Measurements from ENCODE around the gene SMARCAL1. TPM values are rescaled to one million over a fixed set of nuclear protein-coding genes. Genes with fewer than 3 reads are reported as not detected.

Gene SMARCAL1
- total RNA-seq, 1 donor from 2014 or later, result 35.2 TPM

GRCh38 chr2:216424274-216424673 is 12.0 kb downstream of the SMARCAL1 start:
- H3K79me2 ChIP-seq (ENCODE audit: insufficient read depth, low read length), result no peaks in the 10 kb centered on the region
- Mint-ChIP-seq H3K36me3 (ENCODE audit: low read depth, unreplicated experiment) (peaks cover 40% of the 10 kb centered on the region), H3K27me3 (ENCODE audit: low read depth, unreplicated experiment) (no peaks in the 10 kb centered on the region), H3K9me3 (ENCODE audit: unreplicated experiment) (peaks cover 2% of the 10 kb centered on the region), H3K4me3 (ENCODE audit: unreplicated experiment) (no peak overlapping the region), H3K4me1 (ENCODE audit: low read depth, unreplicated experiment) (peaks cover 18% of the 10 kb centered on the region), H3K27ac (ENCODE audit: unreplicated experiment) (no peak overlapping the region)
- H3K27me3 ChIP-seq (ENCODE audit: insufficient read depth, low read length), result no peaks in the 10 kb centered on the region
- FAIRE-seq, result no peak
- no peak overlapping the region for H3K4me2 ChIP-seq (ENCODE audit: low read length)
- H3K9ac ChIP-seq (ENCODE audit: low read length), result no peak overlapping the region
- H3K36me3 ChIP-seq (ENCODE audit: insufficient read depth, low read length), result peaks cover 20% of the 10 kb centered on the region
- TF ChIP-seq CTCF (IDR thresholded peaks at IDR 0.05; ENCODE audit: insufficient read depth, low read depth, low read length), result no peak
- TF ChIP-seq EZH2 (IDR thresholded peaks at IDR 0.05; ENCODE audit: insufficient read depth, low read length), result no peak
- H2AFZ ChIP-seq (ENCODE audit: low read depth, low read length), result no peak overlapping the region
- DNase-seq (ENCODE audit: low read depth), result no peak
- no peaks in the 10 kb centered on the region for H4K20me1 ChIP-seq (ENCODE audit: insufficient read depth, low read length)
- H3K27ac ChIP-seq (ENCODE audit: low read depth, low read length), result no peak overlapping the region
- peaks cover 9% of the 10 kb centered on the region for H3K9me3 ChIP-seq (ENCODE audit: insufficient read depth, low read depth, low read length)
- peaks cover 16% of the 10 kb centered on the region for H3K4me1 ChIP-seq (ENCODE audit: insufficient read depth, low read length)
- H3K4me3 ChIP-seq (ENCODE audit: insufficient read depth, low read depth, low read length), result no peak overlapping the region

- Mint-ChIP-seq H3K9me3 (ENCODE audit: unreplicated experiment) (peaks cover 2% of the 10 kb centered on the region), H3K4me1 (ENCODE audit: low read depth, unreplicated experiment) (peaks cover 18% of the 10 kb centered on the region), H3K36me3 (ENCODE audit: low read depth, unreplicated experiment) (peaks cover 42% of the 10 kb centered on the region), H3K4me3 (ENCODE audit: unreplicated experiment) (no peak overlapping the region), H3K27ac (ENCODE audit: unreplicated experiment) (no peak overlapping the region), H3K27me3 (ENCODE audit: low read depth, unreplicated experiment) (no peaks in the 10 kb centered on the region)
- no peaks in the 10 kb centered on the region for H4K20me1 ChIP-seq (ENCODE audit: insufficient read depth, low read length)
- H3K4me2 ChIP-seq (ENCODE audit: low read length), result no peak overlapping the region
- H3K27ac ChIP-seq (ENCODE audit: low read depth, low read length), result no peak overlapping the region
- no peak overlapping the region for H2AFZ ChIP-seq (ENCODE audit: low read depth, low read length)
- no peaks in the 10 kb centered on the region for H3K79me2 ChIP-seq (ENCODE audit: insufficient read depth, low read length)
- no peak overlapping the region for H3K4me3 ChIP-seq (ENCODE audit: insufficient read depth, low read depth, low read length)
- no peaks in the 10 kb centered on the region for H3K27me3 ChIP-seq (ENCODE audit: insufficient read depth, low read length)
- TF ChIP-seq EZH2 (IDR thresholded peaks at IDR 0.05; ENCODE audit: insufficient read depth, low read length) (no peak), CTCF (IDR thresholded peaks at IDR 0.05; ENCODE audit: insufficient read depth, low read depth, low read length) (no peak)
- FAIRE-seq, result no peak
- H3K9me3 ChIP-seq (ENCODE audit: insufficient read depth, low read depth, low read length), result peaks cover 9% of the 10 kb centered on the region
- no peak overlapping the region for H3K9ac ChIP-seq (ENCODE audit: low read length)
- peaks cover 27% of the 10 kb centered on the region for H3K36me3 ChIP-seq (ENCODE audit: insufficient read depth, low read length)
- peaks cover 16% of the 10 kb centered on the region for H3K4me1 ChIP-seq (ENCODE audit: insufficient read depth, low read length)
- no peak for DNase-seq (ENCODE audit: low read depth)
Measured at GRCh38 chr2:216425008-216425787, 12.9 kb downstream of the SMARCAL1 start.

Measured in astrocyte (in vitro differentiated cells and primary cell).